Astrocyte (in vitro differentiated cells and primary cell): ENCODE data around the gene FOXA2. TPM values are rescaled to one million over a fixed set of nuclear protein-coding genes. Genes with fewer than 3 reads are reported as not detected.

Experiments used
- DNase-seq: peaks from one replicate; pipeline ENCODE4 v3.0.0-alpha.2; 2010; ENCODE audit warnings: low read depth
- FAIRE-seq: peaks from 2 replicates; lab custom pipeline; 2011; peaks lifted over from hg19 to GRCh38; lab: Jason Lieb, UNC
- H2AFZ ChIP-seq: 2 replicates; pipeline ENCODE4 v1.6.0; 2012; ENCODE audit warnings: low read depth, low read length, inconsistent platforms
- H3K27ac ChIP-seq: 2 replicates; pipeline ENCODE4 v1.5.1; 2011; ENCODE audit warnings: low read depth, low read length, inconsistent platforms
- H3K27me3 ChIP-seq: 2 replicates; pipeline ENCODE4 v1.6.0; 2011; ENCODE audit warnings: low read length, inconsistent platforms; ENCODE audit not compliant: insufficient read depth
- H3K36me3 ChIP-seq: 2 replicates; pipeline ENCODE4 v1.5.1; 2011; ENCODE audit warnings: low read length, inconsistent platforms; ENCODE audit not compliant: insufficient read depth
- H3K4me1 ChIP-seq: 2 replicates; pipeline ENCODE4 v1.5.1; 2011; ENCODE audit warnings: low read length, inconsistent platforms; ENCODE audit not compliant: insufficient read depth
- H3K4me2 ChIP-seq: 2 replicates; pipeline ENCODE4 v1.6.0; 2012; ENCODE audit warnings: low read length, inconsistent platforms
- H3K4me3 ChIP-seq: 2 replicates; pipeline ENCODE4 v1.5.1; 2011; ENCODE audit warnings: low read depth, mild to moderate bottlenecking, low read length, inconsistent platforms; ENCODE audit not compliant: insufficient read depth
- H3K79me2 ChIP-seq: 2 replicates; pipeline ENCODE4 v1.6.0; 2012; ENCODE audit warnings: mild to moderate bottlenecking, low read length, inconsistent platforms; ENCODE audit not compliant: insufficient read depth
- H3K9ac ChIP-seq: 2 replicates; pipeline ENCODE4 v1.6.0; 2012; ENCODE audit warnings: mild to moderate bottlenecking, low read length, inconsistent platforms
- H3K9me3 ChIP-seq: 2 replicates; pipeline ENCODE4 v1.5.1; 2012; ENCODE audit warnings: low read depth, mild to moderate bottlenecking, low read length, inconsistent platforms; ENCODE audit not compliant: insufficient read depth
- H4K20me1 ChIP-seq: 2 replicates; pipeline ENCODE4 v1.6.0; 2012; ENCODE audit warnings: low read length, inconsistent platforms; ENCODE audit not compliant: insufficient read depth
- H3K27ac Mint-ChIP-seq: one replicate; pipeline ENCODE4 v1.8.0; 2021; ENCODE audit warnings: mild to moderate bottlenecking, mixed read lengths; ENCODE audit not compliant: unreplicated experiment
- H3K27me3 Mint-ChIP-seq: one replicate; pipeline ENCODE4 v1.8.0; 2021; ENCODE audit warnings: low read depth, mixed read lengths; ENCODE audit not compliant: unreplicated experiment
- H3K36me3 Mint-ChIP-seq: one replicate; pipeline ENCODE4 v1.8.0; 2021; ENCODE audit warnings: low read depth, mixed read lengths; ENCODE audit not compliant: unreplicated experiment
- H3K4me1 Mint-ChIP-seq: one replicate; pipeline ENCODE4 v1.8.0; 2021; ENCODE audit warnings: low read depth, mixed read lengths; ENCODE audit not compliant: unreplicated experiment
- H3K4me3 Mint-ChIP-seq: one replicate; pipeline ENCODE4 v1.8.0; 2021; ENCODE audit warnings: mild to moderate bottlenecking, moderate library complexity, mixed read lengths; ENCODE audit not compliant: unreplicated experiment
- H3K9me3 Mint-ChIP-seq: one replicate; pipeline ENCODE4 v1.8.0; 2021; ENCODE audit warnings: mild to moderate bottlenecking, mixed read lengths; ENCODE audit not compliant: unreplicated experiment
- EZH2 ChIP-seq: IDR thresholded peaks from 2 replicates; pipeline ENCODE4 v1.6.1; 2012; ENCODE audit warnings: mild to moderate bottlenecking, low read length, inconsistent platforms; ENCODE audit not compliant: insufficient read depth
- total RNA-seq: library from RNA; stranded (reverse); gene quantifications from 2 replicates; pipeline ENCODE4 v1.2.1, GENCODE V29; 2021
- TF ChIP-seq, protein P1 (sequence below): IDR thresholded peaks from 2 replicates; pipeline ENCODE4 v1.5.1; 2011; ENCODE audit warnings: low read depth, mild to moderate bottlenecking, inconsistent platforms, low read length, moderate library complexity; ENCODE audit not compliant: insufficient read depth

The FOXA2 gene
- total RNA-seq, 1 donor from 2014 or later, result not detected

DNA sequence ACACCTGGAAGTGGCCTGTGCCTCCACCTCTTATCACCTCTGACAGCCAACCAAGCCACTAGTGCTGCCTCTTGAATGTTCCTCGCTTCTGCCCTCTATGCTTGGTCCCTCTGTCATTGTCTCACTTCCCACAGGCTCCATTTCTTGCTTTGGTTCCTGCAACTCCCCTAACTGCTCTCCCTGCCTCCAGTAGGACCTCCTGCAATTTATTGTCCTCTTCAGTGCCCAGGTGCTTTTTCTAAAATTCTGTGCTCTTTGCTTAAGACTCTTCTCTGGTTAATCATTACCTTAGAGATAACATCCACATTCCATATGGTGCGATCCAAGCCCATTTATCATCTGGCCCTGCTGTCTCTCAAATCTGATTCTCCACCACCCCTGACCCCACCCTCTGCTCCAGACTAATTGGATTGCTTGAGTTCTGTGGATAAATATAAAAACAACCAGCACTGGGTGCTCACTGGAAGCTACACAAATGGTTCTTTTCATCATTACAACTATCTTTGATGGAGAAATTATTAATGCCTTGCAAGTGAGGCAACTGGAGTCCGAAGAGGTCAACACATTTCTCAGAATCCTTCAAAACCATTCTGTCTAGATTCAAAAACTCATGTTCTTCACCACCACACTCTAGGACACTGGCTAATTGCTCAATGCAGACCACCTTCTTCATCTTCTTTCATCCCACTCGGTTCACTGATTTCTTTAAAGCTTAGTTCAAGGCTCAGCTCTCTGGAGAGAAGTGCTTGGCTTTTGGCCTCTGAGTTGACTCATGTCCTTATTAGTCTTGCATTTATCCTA lies 47.2 kb downstream of the FOXA2 start:
- no peaks in the 10 kb centered on the region for H3K36me3 ChIP-seq
- no peaks in the 10 kb centered on the region for H3K79me2 ChIP-seq
- FAIRE-seq (no peak), DNase-seq (no peak)
- peaks cover 46% of the 10 kb centered on the region for H3K27me3 Mint-ChIP-seq
- H3K4me1 Mint-ChIP-seq, result no peaks in the 10 kb centered on the region
- H3K4me1 ChIP-seq, result no peaks in the 10 kb centered on the region
- TF ChIP-seq, protein P1, sequence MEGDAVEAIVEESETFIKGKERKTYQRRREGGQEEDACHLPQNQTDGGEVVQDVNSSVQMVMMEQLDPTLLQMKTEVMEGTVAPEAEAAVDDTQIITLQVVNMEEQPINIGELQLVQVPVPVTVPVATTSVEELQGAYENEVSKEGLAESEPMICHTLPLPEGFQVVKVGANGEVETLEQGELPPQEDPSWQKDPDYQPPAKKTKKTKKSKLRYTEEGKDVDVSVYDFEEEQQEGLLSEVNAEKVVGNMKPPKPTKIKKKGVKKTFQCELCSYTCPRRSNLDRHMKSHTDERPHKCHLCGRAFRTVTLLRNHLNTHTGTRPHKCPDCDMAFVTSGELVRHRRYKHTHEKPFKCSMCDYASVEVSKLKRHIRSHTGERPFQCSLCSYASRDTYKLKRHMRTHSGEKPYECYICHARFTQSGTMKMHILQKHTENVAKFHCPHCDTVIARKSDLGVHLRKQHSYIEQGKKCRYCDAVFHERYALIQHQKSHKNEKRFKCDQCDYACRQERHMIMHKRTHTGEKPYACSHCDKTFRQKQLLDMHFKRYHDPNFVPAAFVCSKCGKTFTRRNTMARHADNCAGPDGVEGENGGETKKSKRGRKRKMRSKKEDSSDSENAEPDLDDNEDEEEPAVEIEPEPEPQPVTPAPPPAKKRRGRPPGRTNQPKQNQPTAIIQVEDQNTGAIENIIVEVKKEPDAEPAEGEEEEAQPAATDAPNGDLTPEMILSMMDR, result no peak
- no peak for TF ChIP-seq EZH2
- no peak overlapping the region for H3K9ac ChIP-seq
- H3K27ac Mint-ChIP-seq, result no peak overlapping the region
- H3K9me3 Mint-ChIP-seq, result peaks cover 11% of the 10 kb centered on the region
- no peak overlapping the region for H3K27ac ChIP-seq
- no peak overlapping the region for H3K4me3 Mint-ChIP-seq
- H3K27me3 ChIP-seq, result no peaks in the 10 kb centered on the region
- H3K4me3 ChIP-seq, result no peak overlapping the region
- H2AFZ ChIP-seq, result no peak overlapping the region
- no peaks in the 10 kb centered on the region for H3K9me3 ChIP-seq
- no peaks in the 10 kb centered on the region for H4K20me1 ChIP-seq
- H3K36me3 Mint-ChIP-seq, result peaks cover 2% of the 10 kb centered on the region
- H3K4me2 ChIP-seq, result no peak overlapping the region

DNA sequence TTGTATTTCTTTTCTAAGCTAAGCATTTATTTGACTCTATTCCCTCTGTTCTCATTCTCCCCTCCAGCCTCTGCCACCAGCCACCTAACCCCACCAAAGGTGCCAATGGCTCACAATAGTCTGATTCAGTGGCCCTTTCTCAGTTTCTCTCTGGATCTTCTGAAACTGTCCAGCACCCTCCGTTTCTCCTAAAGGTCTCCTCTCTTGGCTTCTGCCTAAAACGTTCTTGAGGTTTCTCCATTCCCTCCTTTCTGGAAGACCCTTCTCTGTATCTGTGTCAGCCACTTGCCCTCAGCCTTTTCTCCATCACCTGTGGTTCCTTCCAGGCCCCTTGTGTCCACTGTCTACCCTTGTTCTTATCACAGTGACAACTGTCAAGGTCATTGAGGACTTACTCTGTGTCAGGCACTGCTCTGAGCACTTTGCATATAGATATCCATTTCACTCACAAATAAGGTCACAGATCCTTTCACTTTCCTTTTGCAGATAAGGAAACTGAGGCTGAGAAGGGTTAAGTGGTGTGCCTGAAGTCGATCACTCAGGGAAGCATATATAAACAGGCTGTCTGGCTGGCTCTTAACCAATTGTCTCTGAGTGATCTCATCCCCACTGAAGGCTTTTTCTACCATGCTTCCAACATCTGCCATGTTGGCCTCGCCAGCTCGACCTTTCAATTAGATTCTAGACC lies 48.1 kb downstream of the FOXA2 start:
- Histone ChIP-seq H3K9ac (no peak overlapping the region), H3K4me1 (no peaks in the 10 kb centered on the region), H3K4me3 (no peak overlapping the region), H4K20me1 (no peaks in the 10 kb centered on the region), H3K79me2 (no peaks in the 10 kb centered on the region), H3K27ac (no peak overlapping the region), H3K4me2 (no peak overlapping the region), H3K9me3 (no peaks in the 10 kb centered on the region), H3K27me3 (no peaks in the 10 kb centered on the region), H2AFZ (no peak overlapping the region), H3K36me3 (no peaks in the 10 kb centered on the region)
- Mint-ChIP-seq H3K27me3 (peaks cover 46% of the 10 kb centered on the region), H3K4me1 (no peaks in the 10 kb centered on the region), H3K4me3 (no peak overlapping the region), H3K36me3 (peaks cover 2% of the 10 kb centered on the region), H3K27ac (no peak overlapping the region), H3K9me3 (peaks cover 11% of the 10 kb centered on the region)
- no peak for FAIRE-seq
- DNase-seq, result no peak
- TF ChIP-seq, protein P1, result no peak
- TF ChIP-seq EZH2, result no peak

DNA sequence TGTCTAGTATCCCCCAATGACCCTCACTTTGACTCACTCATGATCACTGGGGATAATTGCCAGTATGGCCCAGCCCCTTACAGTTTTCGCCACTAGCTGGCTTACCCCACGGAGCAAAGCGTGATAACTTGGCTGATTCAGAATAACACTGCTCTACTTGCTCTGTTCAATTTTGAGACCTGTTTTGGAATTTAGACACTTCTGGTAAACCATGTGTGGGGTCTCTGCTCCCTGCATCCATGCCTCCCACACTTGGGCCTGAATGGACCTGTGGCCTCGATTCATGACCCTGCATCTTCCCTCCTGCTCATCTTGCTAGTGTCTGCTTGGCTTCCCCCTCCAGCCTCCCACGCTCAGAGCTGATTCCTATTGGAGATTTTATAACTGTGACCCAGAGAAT lies 48.9 kb downstream of the FOXA2 start:
- Histone ChIP-seq H3K9ac (no peak overlapping the region), H3K27me3 (no peaks in the 10 kb centered on the region), H3K4me3 (no peak overlapping the region), H3K79me2 (no peaks in the 10 kb centered on the region), H4K20me1 (no peaks in the 10 kb centered on the region), H3K27ac (no peak overlapping the region), H3K4me2 (no peak overlapping the region), H3K9me3 (no peaks in the 10 kb centered on the region), H2AFZ (no peak overlapping the region), H3K4me1 (no peaks in the 10 kb centered on the region), H3K36me3 (no peaks in the 10 kb centered on the region)
- H3K27me3 Mint-ChIP-seq, result peaks cover 48% of the 10 kb centered on the region
- H3K4me3 Mint-ChIP-seq, result no peak overlapping the region
- H3K36me3 Mint-ChIP-seq, result peaks cover 2% of the 10 kb centered on the region
- no peaks in the 10 kb centered on the region for H3K4me1 Mint-ChIP-seq
- H3K9me3 Mint-ChIP-seq, result peaks cover 11% of the 10 kb centered on the region
- TF ChIP-seq EZH2, result no peak
- TF ChIP-seq, protein P1, result no peak
- DNase-seq, result no peak
- FAIRE-seq, result no peak
- no peak overlapping the region for H3K27ac Mint-ChIP-seq
